ENCODE data around the gene PERM1.
"Not testable (repeated sequence)": the region's sequence is repeated elsewhere in the genome, so short reads cannot be mapped to it uniquely, and the experiment has no call there.

The PERM1 gene

GRCh38 chr1:997713-997992, 15.8 kb upstream of the PERM1 start:
- H3K9me2 ChIP-seq (replicated peaks; ENCODE audit: insufficient read depth, low read length): no peaks in the 10 kb centered on the region
- no peak overlapping the region for H3K27ac ChIP-seq (ENCODE audit: low read depth, low read length)
- no peaks in the 10 kb centered on the region for H3K9me3 ChIP-seq (ENCODE audit: insufficient read depth, low read length)
- H3K36me3 ChIP-seq (ENCODE audit: low read length): no peaks in the 10 kb centered on the region
- H3K4me3 ChIP-seq (ENCODE audit: insufficient read depth, low read length, poor library complexity, severe bottlenecking): no peak overlapping the region
- H3F3A ChIP-seq (ENCODE audit: insufficient read depth): no peaks in the 10 kb centered on the region
- no peak overlapping the region for H3K4me2 ChIP-seq (ENCODE audit: low read depth, low read length, poor library complexity, severe bottlenecking)
- no peaks in the 10 kb centered on the region for H3K27me3 ChIP-seq (ENCODE audit: low read length)
- no peaks in the 10 kb centered on the region for H4K20me1 ChIP-seq (ENCODE audit: low read depth, low read length)
- H3K9ac ChIP-seq (ENCODE audit: low read length): no peak overlapping the region
- TF ChIP-seq, protein P1, sequence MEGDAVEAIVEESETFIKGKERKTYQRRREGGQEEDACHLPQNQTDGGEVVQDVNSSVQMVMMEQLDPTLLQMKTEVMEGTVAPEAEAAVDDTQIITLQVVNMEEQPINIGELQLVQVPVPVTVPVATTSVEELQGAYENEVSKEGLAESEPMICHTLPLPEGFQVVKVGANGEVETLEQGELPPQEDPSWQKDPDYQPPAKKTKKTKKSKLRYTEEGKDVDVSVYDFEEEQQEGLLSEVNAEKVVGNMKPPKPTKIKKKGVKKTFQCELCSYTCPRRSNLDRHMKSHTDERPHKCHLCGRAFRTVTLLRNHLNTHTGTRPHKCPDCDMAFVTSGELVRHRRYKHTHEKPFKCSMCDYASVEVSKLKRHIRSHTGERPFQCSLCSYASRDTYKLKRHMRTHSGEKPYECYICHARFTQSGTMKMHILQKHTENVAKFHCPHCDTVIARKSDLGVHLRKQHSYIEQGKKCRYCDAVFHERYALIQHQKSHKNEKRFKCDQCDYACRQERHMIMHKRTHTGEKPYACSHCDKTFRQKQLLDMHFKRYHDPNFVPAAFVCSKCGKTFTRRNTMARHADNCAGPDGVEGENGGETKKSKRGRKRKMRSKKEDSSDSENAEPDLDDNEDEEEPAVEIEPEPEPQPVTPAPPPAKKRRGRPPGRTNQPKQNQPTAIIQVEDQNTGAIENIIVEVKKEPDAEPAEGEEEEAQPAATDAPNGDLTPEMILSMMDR (IDR thresholded peaks at IDR 0.05; ENCODE audit: insufficient read depth, low read length, poor library complexity, severe bottlenecking): no peak
- no peak for TF ChIP-seq EZH2phosphoT487 (conservative IDR thresholded peaks at IDR 0.05; ENCODE audit: low read length)
- H2AFZ ChIP-seq (ENCODE audit: low read depth, low read length, severe bottlenecking): no peak overlapping the region
- H3K79me2 ChIP-seq (ENCODE audit: insufficient read depth, low read length): no peaks in the 10 kb centered on the region

- no peaks in the 10 kb centered on the region for H3K79me2 ChIP-seq (ENCODE audit: insufficient read depth, low read length)
- H3K4me2 ChIP-seq (ENCODE audit: low read depth, low read length, poor library complexity, severe bottlenecking): no peak overlapping the region
- H3K27ac ChIP-seq (ENCODE audit: low read depth, low read length): no peak overlapping the region
- H3K9me2 ChIP-seq (replicated peaks; ENCODE audit: insufficient read depth, low read length): no peaks in the 10 kb centered on the region
- H3K9ac ChIP-seq (ENCODE audit: low read length): no peak overlapping the region
- TF ChIP-seq, protein P1 (IDR thresholded peaks at IDR 0.05; ENCODE audit: insufficient read depth, low read length, poor library complexity, severe bottlenecking): no peak
- TF ChIP-seq EZH2phosphoT487 (conservative IDR thresholded peaks at IDR 0.05; ENCODE audit: low read length): no peak
- no peaks in the 10 kb centered on the region for H3F3A ChIP-seq (ENCODE audit: insufficient read depth)
- no peaks in the 10 kb centered on the region for H3K27me3 ChIP-seq (ENCODE audit: low read length)
- H4K20me1 ChIP-seq (ENCODE audit: low read depth, low read length): no peaks in the 10 kb centered on the region
- H3K36me3 ChIP-seq (ENCODE audit: low read length): no peaks in the 10 kb centered on the region
- H2AFZ ChIP-seq (ENCODE audit: low read depth, low read length, severe bottlenecking): no peak overlapping the region
- no peaks in the 10 kb centered on the region for H3K9me3 ChIP-seq (ENCODE audit: insufficient read depth, low read length)
- H3K4me3 ChIP-seq (ENCODE audit: insufficient read depth, low read length, poor library complexity, severe bottlenecking): no peak overlapping the region
Measured at GRCh38 chr1:996851-997712, 15.2 kb upstream of the PERM1 start.

- Histone ChIP-seq H3K27ac (ENCODE audit: low read depth, low read length) (no peak overlapping the region), H3K4me2 (ENCODE audit: low read depth, low read length, poor library complexity, severe bottlenecking) (no peak overlapping the region), H3K4me3 (ENCODE audit: insufficient read depth, low read length, poor library complexity, severe bottlenecking) (no peak overlapping the region), H3K9ac (ENCODE audit: low read length) (no peak overlapping the region), H3F3A (ENCODE audit: insufficient read depth) (no peaks in the 10 kb centered on the region), H2AFZ (ENCODE audit: low read depth, low read length, severe bottlenecking) (no peak overlapping the region), H4K20me1 (ENCODE audit: low read depth, low read length) (no peaks in the 10 kb centered on the region), H3K27me3 (ENCODE audit: low read length) (no peaks in the 10 kb centered on the region), H3K9me2 (replicated peaks; ENCODE audit: insufficient read depth, low read length) (no peaks in the 10 kb centered on the region), H3K9me3 (ENCODE audit: insufficient read depth, low read length) (no peaks in the 10 kb centered on the region), H3K79me2 (ENCODE audit: insufficient read depth, low read length) (no peaks in the 10 kb centered on the region), H3K36me3 (ENCODE audit: low read length) (no peaks in the 10 kb centered on the region)
- TF ChIP-seq, protein P1 (IDR thresholded peaks at IDR 0.05; ENCODE audit: insufficient read depth, low read length, poor library complexity, severe bottlenecking): no peak
- no peak for TF ChIP-seq EZH2phosphoT487 (conservative IDR thresholded peaks at IDR 0.05; ENCODE audit: low read length)
Measured at GRCh38 chr1:995665-996633, 14.1 kb upstream of the PERM1 start.

GRCh38 chr1:994546-994945, 12.7 kb upstream of the PERM1 start:
- H2AFZ ChIP-seq (ENCODE audit: low read depth, low read length, severe bottlenecking); H3F3A ChIP-seq (ENCODE audit: insufficient read depth); H3K4me2 ChIP-seq (ENCODE audit: low read depth, low read length, poor library complexity, severe bottlenecking); H3K36me3 ChIP-seq (ENCODE audit: low read length); H3K79me2 ChIP-seq (ENCODE audit: insufficient read depth, low read length); H3K9ac ChIP-seq (ENCODE audit: low read length); H3K9me3 ChIP-seq (ENCODE audit: insufficient read depth, low read length); H3K27ac ChIP-seq (ENCODE audit: low read depth, low read length); H4K20me1 ChIP-seq (ENCODE audit: low read depth, low read length); H3K9me2 ChIP-seq (replicated peaks; ENCODE audit: insufficient read depth, low read length); H3K4me3 ChIP-seq (ENCODE audit: insufficient read depth, low read length, poor library complexity, severe bottlenecking); H3K27me3 ChIP-seq (ENCODE audit: low read length): not testable (repeated sequence)

All from SU-DHL-6 (cell line).